CD4-positive, alpha-beta T cell treated with Interleukin-21 for 1 hour (primary cell): Measurements from ENCODE around the gene MYO5A.

Experiments used
- DNase-seq: peaks from one replicate; pipeline ENCODE4 v3.0.0-alpha.2; 2020

The MYO5A gene

DNA sequence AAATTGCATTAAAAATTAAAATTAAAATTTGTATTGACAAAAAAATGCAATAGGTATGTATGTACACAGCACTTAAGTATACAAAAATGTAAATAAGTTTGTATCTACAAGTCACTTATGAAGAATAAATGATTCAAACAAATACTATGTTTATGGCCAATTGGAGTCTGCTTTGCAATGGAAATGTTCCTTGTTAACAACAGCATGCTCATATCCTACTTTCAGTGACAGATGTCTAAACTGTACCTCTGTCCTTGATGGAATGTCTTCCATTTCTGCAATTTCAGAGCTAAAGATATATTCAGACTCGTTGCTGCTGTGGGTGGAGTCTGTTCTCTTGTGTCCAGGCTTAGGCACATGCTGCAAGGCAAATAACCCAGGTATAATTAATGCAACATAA is 169.0 kb downstream of the MYO5A start:
- DNase-seq, result no peak

GRCh38 chr15:52357949-52358348 is 170.7 kb downstream of the MYO5A start:
- DNase-seq, result no peak

GRCh38 chr15:52352086-52352485 is 176.6 kb downstream of the MYO5A start:
- DNase-seq, result no peak

DNA sequence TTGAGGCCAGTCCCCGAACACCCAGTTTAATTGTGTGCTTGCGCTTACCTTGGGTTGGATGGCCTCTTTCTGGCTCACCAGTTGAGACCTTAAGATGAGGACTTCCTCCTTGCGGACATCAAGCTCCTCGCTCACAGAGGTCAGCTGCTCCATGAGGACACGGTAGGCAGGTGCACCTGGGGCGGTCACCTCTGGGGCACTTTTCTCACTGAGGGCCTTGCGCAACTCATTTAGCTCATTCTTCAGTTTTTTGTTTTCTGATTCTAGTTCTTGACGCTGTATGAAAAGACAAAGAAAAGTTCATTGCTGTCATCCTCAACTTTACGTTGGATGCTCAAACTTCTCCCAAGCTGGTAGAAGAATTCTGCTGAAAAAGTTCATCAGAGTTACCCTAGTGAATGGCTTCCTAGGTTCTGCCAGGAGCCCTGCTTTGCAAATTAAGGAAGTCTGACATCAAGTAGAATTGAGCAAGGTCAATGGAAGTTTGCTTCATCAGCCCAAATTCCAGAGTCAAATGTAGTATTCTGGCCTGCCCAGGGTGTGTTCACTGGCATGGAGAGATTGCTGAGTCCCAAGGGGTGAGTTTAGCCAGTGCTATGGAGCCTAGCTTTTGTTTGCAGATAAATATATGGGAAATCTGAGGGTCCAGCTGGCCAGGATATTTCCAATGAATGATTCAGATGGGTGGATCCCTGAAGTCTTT is 177.3 kb downstream of the MYO5A start:
- no peak for DNase-seq

DNA sequence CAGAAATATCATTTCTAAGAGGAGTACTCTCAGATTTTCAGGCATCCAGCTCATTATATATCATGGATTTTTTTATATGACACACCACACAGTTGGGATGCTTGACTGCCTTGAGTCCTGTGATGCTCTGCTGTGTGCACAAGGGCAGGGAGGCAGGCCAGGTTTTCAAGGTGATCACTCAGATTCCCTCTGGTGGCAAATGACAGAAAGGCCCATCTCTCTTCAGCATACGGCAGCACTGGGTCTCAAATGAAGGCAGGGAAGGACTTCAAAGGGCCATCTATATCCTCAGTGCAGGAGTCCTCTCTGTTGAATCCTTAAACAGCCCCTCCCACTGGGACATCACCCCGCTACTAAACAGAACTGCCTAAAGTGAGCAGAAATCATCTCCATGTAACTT is 178.3 kb downstream of the MYO5A start:
- no peak for DNase-seq

DNA sequence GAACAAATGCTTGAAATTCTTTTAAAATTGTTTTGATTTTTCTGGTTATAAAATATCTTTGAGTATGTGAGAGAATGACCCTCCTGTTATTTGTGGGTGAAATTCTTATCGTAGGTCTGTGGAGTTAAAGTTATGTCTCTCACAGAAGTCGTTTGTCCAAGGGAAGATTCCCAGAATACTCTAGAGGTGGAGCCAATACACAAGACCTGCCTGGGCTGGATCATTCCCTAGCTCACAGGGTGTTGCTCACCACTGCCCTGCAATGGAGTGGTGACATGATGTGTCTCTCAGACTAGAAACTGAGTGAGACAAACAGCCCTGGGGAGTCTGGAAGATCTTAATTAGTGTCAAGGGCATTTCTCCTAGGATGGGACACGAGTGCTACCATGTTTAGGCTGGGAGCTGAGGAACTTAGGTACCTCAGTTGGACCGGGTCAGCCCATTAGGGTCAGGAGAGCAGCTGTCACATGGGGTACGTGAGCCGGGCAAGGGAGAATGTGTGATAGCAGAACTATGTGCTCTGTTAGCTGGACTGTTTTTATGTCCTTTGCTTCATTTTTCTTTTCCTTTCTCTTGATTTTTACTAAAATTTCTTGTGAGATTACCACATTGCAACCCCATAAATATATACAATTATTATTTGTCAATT is 179.5 kb downstream of the MYO5A start:
- no peak for DNase-seq

DNA sequence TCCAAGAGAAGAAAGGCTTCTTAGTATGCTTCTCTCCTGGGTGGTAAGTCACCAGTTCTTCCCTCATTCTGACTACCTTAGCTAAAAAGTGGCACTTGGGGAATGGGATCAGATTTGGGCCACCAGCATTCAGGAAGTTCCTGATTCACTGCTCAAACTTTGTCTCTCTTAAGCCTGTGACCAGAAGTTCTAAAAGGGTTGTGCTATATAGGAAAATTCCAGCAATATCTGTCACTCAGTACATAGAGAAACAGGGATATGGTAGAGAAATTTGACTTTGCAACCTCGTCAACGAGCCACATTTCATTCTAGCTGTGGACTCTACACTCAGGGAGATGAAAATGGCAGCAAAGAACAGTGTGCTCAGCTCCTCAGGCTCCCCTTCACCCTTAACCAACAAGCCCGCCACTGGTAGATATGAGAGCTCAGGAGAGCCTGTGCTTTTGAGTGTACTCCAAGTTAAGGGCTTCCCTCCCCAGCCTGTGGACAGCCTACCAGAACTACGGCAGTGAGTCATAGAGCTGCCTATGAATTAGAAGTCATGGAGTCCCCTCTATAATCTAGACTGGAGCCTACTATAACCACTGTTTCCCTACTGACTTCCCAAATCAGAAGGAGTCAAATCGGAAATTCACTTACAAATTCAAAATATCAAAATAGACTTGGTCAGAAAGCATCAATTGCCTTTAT is 180.5 kb downstream of the MYO5A start:
- no peak for DNase-seq

GRCh38 chr15:52344592-52344991 is 184.1 kb downstream of the MYO5A start:
- no peak for DNase-seq

GRCh38 chr15:52343831-52344230 is 184.8 kb downstream of the MYO5A start:
- DNase-seq, result no peak

DNA sequence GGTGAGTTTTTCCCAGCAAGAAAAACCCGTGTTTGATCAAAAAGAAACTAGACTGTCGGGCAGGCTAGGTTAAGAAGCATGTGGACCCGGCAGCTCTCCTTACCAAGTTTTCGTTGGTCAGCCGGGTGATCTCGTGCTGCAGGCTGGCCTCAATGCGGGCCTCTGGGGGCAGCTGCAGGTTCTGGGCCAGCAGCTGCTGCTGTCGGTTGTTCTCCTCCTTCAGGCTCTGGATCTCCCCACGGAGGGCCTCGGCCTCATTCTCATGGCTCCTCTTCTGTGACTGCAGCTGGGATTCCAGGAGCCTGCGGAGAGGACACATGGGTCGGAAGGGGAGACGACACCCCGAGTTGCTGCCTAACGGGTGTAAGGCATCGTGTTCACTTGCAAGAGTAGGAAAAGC is 188.6 kb downstream of the MYO5A start:
- DNase-seq, result no peak

DNA sequence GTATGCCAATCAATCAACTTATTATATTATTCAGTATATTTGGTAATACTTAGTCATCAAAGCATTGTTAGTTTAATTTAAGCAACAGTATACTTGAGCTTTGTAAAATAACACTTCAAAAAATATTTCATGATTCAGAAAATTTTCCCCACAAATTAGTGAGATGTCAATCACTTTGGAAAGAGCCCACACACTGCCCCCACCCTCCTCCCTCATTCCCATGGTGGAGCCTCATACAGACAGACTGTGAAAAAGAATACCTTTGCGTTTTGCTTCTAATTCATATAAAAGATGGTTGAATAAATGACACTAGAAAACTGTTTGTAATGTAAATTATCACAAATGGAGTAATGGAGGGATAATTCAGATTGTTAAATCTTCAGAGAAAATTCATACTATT is 189.8 kb downstream of the MYO5A start:
- no peak for DNase-seq

DNA sequence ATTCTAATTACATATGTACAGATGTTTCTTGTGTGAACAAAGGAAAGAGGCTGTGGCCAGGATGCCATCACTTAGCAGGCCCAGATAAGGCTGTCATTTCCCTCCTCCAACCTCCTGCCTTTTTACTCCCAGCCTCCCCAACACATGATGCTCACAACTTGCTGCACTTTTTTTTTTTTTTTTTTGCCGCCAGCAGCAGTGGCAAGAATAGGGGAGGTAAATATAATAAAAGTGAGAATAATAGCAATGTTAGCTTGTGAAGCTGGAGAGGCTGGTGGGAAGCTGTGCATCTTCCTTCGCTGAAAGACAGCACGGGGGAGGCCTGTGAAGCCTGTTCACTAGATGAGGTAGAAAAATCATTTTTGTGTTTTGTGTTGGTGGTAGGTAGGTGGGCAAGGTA is 190.6 kb downstream of the MYO5A start:
- DNase-seq, result no peak

DNA sequence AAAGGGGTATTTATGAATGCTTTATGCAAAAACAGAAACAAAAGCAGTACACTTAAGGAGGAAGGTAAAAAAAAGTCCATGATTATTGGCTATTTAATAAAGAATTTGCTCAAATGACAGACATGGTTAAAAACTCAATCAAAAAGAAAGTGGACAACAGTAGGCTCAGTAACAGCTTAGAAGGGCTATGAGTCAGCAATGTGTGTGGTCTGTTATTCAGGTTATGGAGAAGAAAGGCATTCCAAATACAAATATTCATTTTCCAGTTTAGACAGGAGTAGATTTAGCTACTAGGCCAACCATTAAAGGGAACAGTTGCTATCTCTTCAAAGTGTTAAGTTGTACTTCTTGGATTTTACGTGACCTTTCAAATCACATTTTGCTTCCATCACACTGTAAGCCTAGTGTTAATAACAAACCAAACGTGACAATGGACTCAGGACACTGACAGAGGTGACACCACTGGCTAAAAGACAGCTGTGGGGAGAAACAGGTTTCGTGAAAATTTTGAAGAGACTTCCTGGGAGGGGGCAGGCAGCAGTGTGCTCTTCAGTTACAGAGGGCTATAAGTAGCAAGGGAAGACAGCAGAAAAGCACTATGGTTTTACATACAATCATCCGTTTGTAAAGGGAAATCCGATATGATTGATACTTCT is 191.4 kb downstream of the MYO5A start:
- no peak for DNase-seq

- no peak for DNase-seq
Observed at GRCh38 chr15:52336529-52336928, 192.2 kb downstream of the MYO5A start.

GRCh38 chr15:52334491-52335160 is 194.1 kb downstream of the MYO5A start:
- no peak for DNase-seq

DNA sequence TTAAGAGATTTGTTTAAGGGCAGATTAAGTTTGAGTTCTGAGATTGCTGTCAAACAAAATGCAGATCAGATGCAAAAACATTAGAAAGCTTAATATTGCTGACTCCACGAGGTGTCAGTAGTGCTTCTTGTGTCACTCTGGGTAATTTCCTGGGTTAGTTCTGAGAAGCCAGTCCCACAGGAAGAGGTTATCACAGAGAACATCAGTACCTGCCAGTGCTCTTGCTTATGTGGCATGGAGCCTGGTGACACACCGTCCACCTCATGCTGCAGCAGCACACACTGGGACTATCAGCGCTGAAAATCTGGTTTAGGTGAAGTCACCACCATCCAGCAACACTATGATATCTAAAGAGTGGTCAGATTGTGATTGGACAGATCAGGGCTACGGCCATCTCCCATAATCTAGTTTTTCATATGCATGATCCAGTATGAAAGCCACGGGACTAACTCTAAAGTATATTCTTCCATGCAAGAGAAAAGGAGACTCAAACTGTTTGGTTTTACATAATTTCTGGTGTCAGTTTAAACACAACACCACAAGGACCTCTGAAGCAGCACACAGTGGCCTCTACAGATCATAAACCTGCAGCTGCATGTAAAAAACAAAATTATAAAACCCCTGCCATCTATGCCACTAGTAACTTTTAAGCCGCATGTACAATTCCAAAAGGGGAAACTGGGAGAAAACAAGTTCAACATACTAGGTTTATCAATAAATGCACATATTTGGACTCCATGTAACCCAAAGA is 197.0 kb downstream of the MYO5A start:
- peak; percentile 83 for DNase-seq

GRCh38 chr15:52329987-52330386 is 198.7 kb downstream of the MYO5A start:
- DNase-seq, result no peak

DNA sequence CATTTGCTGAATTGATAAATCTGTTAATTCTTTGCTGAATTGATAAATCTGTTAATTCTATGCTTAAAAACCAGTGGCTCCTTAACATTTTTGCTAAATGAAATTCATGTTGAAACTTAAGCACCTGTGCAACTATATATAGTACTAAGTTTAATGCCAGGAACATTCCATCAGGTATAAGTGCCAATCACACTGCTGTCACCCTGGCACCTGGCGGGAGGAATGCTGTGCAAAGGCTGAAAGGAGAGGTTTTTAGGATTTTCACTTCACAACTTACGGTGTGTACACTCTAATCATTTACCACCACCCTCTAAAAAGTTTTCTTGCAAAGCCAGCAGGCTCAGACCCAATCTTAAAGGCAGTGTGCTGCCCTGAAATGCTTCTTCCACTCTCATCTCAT is 199.5 kb downstream of the MYO5A start:
- DNase-seq, result no peak

DNA sequence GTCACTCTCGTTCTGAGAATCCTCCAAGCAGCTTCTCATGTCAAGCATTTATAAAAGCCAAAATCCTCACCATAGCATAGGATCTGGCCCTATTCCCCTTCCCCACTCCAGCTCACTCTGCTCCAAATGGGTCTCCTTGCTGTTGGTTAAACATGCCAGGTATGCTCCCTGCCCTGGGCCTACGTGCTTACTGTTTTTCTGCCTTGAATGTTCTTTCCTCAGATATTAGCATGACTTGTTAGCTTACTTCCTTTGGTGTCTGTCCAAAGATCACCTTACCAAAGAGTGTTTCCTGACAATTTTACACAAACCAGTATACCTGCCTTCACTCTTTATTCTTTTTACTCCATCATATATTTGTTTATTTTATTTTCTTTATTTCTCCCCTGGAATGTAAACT is 200.0 kb downstream of the MYO5A start:
- no peak for DNase-seq

DNA sequence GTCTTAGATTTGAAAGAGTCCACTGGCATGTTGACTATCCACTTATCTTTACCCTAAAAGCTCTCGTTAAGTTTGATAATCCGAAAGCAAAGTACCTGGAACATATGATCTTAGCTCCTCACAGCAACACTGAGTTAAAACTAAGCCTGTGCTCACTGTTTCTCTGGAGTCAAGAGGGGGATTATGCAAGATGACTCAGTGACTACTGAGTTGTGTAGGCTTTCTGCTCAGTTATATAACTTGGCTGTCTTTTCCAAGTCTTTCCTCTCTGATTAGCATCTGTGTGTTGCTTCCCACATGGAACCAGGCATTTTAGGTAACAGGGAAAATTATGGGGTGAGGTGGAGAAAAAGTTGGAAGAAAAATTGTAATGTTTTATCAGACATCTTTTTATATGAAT is 201.9 kb downstream of the MYO5A start:
- DNase-seq, result no peak

- no peak for DNase-seq
Observed at GRCh38 chr15:52324109-52324508, 204.6 kb downstream of the MYO5A start.

GRCh38 chr15:52318729-52319500 is 209.8 kb downstream of the MYO5A start:
- no peak for DNase-seq
